Endodermal cell (in vitro differentiated cells): ENCODE data around the gene GRIP1. TPM values are rescaled to one million over a fixed set of nuclear protein-coding genes. Genes with fewer than 3 reads are reported as not detected.

Experiments used
- DNase-seq: peaks from one replicate; pipeline ENCODE4 v3.0.0-alpha.2; 2017
- H3K27ac ChIP-seq: 2 replicates; pipeline ENCODE4 v1.5.1; 2013; ENCODE audit warnings: mild to moderate bottlenecking, low read depth, low read length, moderate library complexity
- H3K27me3 ChIP-seq: 2 replicates; pipeline ENCODE4 v1.6.1; 2013; ENCODE audit warnings: mild to moderate bottlenecking, low read length, moderate library complexity; ENCODE audit not compliant: insufficient read depth, control insufficient read depth, poor library complexity, severe bottlenecking
- H3K36me3 ChIP-seq: 2 replicates; pipeline ENCODE4 v1.7.0; 2013; ENCODE audit warnings: mild to moderate bottlenecking, low read length, moderate library complexity; ENCODE audit not compliant: control insufficient read depth, insufficient read depth
- H3K4me1 ChIP-seq: one replicate; pipeline ENCODE4 v1.7.0; 2013; ENCODE audit warnings: low read length; ENCODE audit not compliant: control insufficient read depth, insufficient read depth
- H3K4me3 ChIP-seq: 2 replicates; pipeline ENCODE4 v1.5.1; 2013; ENCODE audit warnings: mild to moderate bottlenecking, low read length, moderate library complexity
- H3K9ac ChIP-seq: 2 replicates; pipeline ENCODE4 v1.6.1; 2013; ENCODE audit warnings: mild to moderate bottlenecking, low read length, moderate library complexity; ENCODE audit not compliant: poor library complexity, severe bottlenecking; ENCODE audit errors: extremely low read depth
- H3K9me3 ChIP-seq: 2 replicates; pipeline ENCODE4 v1.6.1; 2013; ENCODE audit warnings: mild to moderate bottlenecking, low read length, moderate library complexity; ENCODE audit not compliant: control insufficient read depth
- H3K27ac Mint-ChIP-seq: 2 replicates; pipeline ENCODE4 v1.8.0; 2020; ENCODE audit warnings: mixed read lengths
- H3K27me3 Mint-ChIP-seq: 2 replicates; pipeline ENCODE4 v1.8.0; 2021; ENCODE audit warnings: mild to moderate bottlenecking, mixed read lengths; ENCODE audit not compliant: insufficient read depth
- H3K36me3 Mint-ChIP-seq: 2 replicates; pipeline ENCODE4 v1.8.0; 2020; ENCODE audit warnings: low read depth, mixed read lengths
- H3K4me1 Mint-ChIP-seq: 2 replicates; pipeline ENCODE4 v1.8.0; 2020; ENCODE audit warnings: mixed read lengths
- H3K4me3 Mint-ChIP-seq: 2 replicates; pipeline ENCODE4 v1.8.0; 2020; ENCODE audit warnings: mild to moderate bottlenecking, moderate library complexity, mixed read lengths
- H3K9me3 Mint-ChIP-seq: 2 replicates; pipeline ENCODE4 v1.8.0; 2020; ENCODE audit warnings: mild to moderate bottlenecking, mixed read lengths
- whole genome bisulfite sequencing, 2 experiments: methylation state at CpG; one replicate each; pipeline versions ENCODE4 v1.1.5 to v1.1.7; 2013; ENCODE audit warnings: missing lambda C conversion rate in 2 of 2, mixed read lengths in 1 of 2; ENCODE audit not compliant: insufficient coverage in 1 of 2, insufficient read length in 1 of 2; 5-methylcytosine and 5-hydroxymethylcytosine counted together
- total RNA-seq, 2 donors: library from RNA; stranded (reverse); fragmentation: NEBNext Ultra II Directional in 1 of 2; extraction: Animal tissue kit (Norgen Biotek cat#: 25700) in 1 of 2; gene quantifications; 2 replicates in 1 of 2; 3 replicates in 1 of 2; pipeline ENCODE4 v1.2.1, GENCODE V29; 2021
- TF ChIP-seq, protein P1 (sequence below): fragments of 200-600 bp; sonication (generic); conservative IDR thresholded peaks from 2 replicates; pipeline ENCODE4 v1.5.0; 2021; ENCODE audit warnings: antibody characterized with exemption, mild to moderate bottlenecking

GRIP1 gene
- total RNA-seq, 2 donors from 2014 or later: 41.0 to 47.6 TPM

DNA sequence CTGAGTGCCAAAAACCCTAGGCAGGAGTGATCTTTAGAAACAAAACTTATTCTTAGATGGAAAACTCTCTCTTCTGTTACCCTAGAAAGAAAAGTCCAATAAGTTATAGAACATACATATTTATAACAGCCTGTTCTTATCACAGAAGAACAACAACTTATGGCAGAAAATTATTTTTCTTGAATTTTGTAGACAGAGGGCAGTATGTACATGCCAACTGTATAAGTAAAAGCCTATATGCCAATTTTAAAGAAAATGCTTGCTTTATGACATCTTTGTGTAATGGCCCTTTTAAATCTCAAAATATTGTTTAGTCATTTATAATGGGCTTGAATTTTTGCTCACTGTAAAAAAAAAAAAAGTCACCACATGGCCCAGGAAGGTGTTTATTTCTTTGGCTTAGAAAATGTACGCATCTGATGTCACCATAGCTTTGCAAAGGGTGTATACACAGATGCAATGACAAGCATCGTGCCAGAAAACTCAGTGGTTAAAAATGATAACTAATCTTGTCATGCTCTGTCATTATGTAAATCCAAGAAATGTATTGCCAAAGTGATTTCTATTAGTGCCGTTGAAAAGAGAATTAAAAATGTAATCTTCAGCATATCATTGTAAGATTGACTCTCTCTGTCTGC lies 38.3 kb upstream of the GRIP1 start:
- H3K36me3 Mint-ChIP-seq: no peaks in the 10 kb centered on the region
- H3K27ac ChIP-seq: no peak overlapping the region
- H3K36me3 ChIP-seq: no peaks in the 10 kb centered on the region
- H3K9ac ChIP-seq: no peak overlapping the region
- no peaks in the 10 kb centered on the region for H3K27me3 Mint-ChIP-seq
- H3K4me3 Mint-ChIP-seq: no peak overlapping the region
- DNase-seq: no peak
- no peaks in the 10 kb centered on the region for H3K4me1 Mint-ChIP-seq
- no peaks in the 10 kb centered on the region for H3K4me1 ChIP-seq
- H3K4me3 ChIP-seq: no peak overlapping the region
- TF ChIP-seq, protein P1, sequence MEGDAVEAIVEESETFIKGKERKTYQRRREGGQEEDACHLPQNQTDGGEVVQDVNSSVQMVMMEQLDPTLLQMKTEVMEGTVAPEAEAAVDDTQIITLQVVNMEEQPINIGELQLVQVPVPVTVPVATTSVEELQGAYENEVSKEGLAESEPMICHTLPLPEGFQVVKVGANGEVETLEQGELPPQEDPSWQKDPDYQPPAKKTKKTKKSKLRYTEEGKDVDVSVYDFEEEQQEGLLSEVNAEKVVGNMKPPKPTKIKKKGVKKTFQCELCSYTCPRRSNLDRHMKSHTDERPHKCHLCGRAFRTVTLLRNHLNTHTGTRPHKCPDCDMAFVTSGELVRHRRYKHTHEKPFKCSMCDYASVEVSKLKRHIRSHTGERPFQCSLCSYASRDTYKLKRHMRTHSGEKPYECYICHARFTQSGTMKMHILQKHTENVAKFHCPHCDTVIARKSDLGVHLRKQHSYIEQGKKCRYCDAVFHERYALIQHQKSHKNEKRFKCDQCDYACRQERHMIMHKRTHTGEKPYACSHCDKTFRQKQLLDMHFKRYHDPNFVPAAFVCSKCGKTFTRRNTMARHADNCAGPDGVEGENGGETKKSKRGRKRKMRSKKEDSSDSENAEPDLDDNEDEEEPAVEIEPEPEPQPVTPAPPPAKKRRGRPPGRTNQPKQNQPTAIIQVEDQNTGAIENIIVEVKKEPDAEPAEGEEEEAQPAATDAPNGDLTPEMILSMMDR: no peak
- no peak overlapping the region for H3K27ac Mint-ChIP-seq
- no peaks in the 10 kb centered on the region for H3K9me3 ChIP-seq
- 96 to 100% methylated on average over 2 to 3 of the region's 3 CpGs for WGBS, 2 experiments
- H3K27me3 ChIP-seq: no peaks in the 10 kb centered on the region
- no peaks in the 10 kb centered on the region for H3K9me3 Mint-ChIP-seq

DNA sequence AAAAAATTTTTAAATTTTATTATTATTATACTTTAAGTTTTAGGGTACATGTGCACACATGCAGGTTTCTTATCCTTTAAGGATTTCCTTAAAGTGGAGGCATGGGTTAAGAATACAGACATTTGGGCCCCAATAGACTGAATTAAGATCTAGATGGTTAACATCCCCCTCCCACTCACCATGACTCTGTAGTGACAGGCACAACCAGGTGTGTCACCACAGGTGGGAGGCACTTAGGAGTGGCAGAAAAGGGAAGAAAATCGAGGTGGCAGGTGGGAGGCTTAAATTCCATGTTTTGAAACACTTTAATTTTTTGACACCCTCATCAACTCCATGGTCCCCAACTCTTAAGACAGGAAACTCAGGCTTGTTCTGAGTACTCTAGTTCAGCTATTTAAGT lies 37.6 kb upstream of the GRIP1 start:
- 44% methylated on average over 1 of the region's 1 CpG; no CpG with 5 or more reads in 1 of the 2 experiments for WGBS, 2 experiments
- Histone ChIP-seq H3K4me1 (no peaks in the 10 kb centered on the region), H3K27me3 (no peaks in the 10 kb centered on the region), H3K9me3 (no peaks in the 10 kb centered on the region), H3K9ac (no peak overlapping the region), H3K36me3 (no peaks in the 10 kb centered on the region), H3K27ac (no peak overlapping the region), H3K4me3 (no peak overlapping the region)
- H3K36me3 Mint-ChIP-seq: no peaks in the 10 kb centered on the region
- TF ChIP-seq, protein P1: no peak
- no peaks in the 10 kb centered on the region for H3K9me3 Mint-ChIP-seq
- H3K27me3 Mint-ChIP-seq: no peaks in the 10 kb centered on the region
- H3K27ac Mint-ChIP-seq: no peak overlapping the region
- no peaks in the 10 kb centered on the region for H3K4me1 Mint-ChIP-seq
- H3K4me3 Mint-ChIP-seq: no peak overlapping the region
- no peak for DNase-seq

DNA sequence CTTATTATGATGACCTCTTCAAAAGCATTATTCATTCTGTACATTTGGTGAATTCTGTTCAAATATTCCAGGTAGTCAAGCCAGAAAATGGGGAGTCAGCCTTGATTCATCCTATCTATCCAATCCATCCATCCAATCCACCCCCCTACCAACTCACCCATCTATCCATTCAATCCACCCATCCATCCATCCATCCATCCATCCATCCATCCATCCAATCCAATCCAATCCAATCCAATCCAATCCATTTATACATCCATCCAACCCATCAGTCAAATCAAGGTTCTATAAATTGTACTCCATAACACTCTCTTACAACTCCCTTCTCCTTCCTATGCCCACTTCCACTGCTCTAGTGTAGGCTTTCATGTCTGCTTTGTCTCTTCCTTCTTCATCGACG lies 35.8 kb upstream of the GRIP1 start:
- Mint-ChIP-seq H3K9me3 (no peaks in the 10 kb centered on the region), H3K36me3 (no peaks in the 10 kb centered on the region)
- WGBS, 2 experiments: 94 to 100% methylated on average over 2 of the region's 2 CpGs

More for the DNA sequence above, 35.8 kb upstream of the GRIP1 start:
- Histone ChIP-seq H3K27me3 (no peaks in the 10 kb centered on the region), H3K4me1 (no peaks in the 10 kb centered on the region), H3K36me3 (no peaks in the 10 kb centered on the region), H3K4me3 (no peak overlapping the region), H3K27ac (no peak overlapping the region), H3K9me3 (no peaks in the 10 kb centered on the region), H3K9ac (no peak overlapping the region)
- TF ChIP-seq, protein P1: no peak
- Mint-ChIP-seq H3K4me1 (no peaks in the 10 kb centered on the region), H3K4me3 (no peak overlapping the region), H3K27ac (no peak overlapping the region), H3K27me3 (no peaks in the 10 kb centered on the region)
- no peak for DNase-seq
